HCT116 (cell line): ENCODE measurements around the gene CFAP91. TPM values are rescaled to one million over a fixed set of nuclear protein-coding genes. Genes with fewer than 3 reads are reported as not detected.

Experiments used
- ATAC-seq: fragments of 200-7000 bp; cut with Tn5 transposase; 2 replicates; pipeline ENCODE4 v1.9.1; 2020; ENCODE audit warnings: mild to moderate bottlenecking, moderate library complexity
- BruUV-seq: library from RNA; stranded (reverse); fragments of 400-500 nt; replicated peaks from 2 replicates; lab custom pipeline; 2021; lab: Mats Ljungman, UMichigan
- CTCF ChIA-PET: fragments of 300-600 bp; sonication (Branson Sonifier 250); formaldehyde crosslinking; loops from one replicate; lab custom pipeline; 2021; ENCODE audit warnings: antibody characterized with exemption; lab: Charles Lee
- POLR2A ChIA-PET: fragments of 300-600, 350-600 bp; sonication (Branson Sonifier 250); formaldehyde crosslinking; loops from one replicate; lab custom pipeline; 2021; ENCODE audit warnings: antibody characterized with exemption; lab: Charles Lee
- RAD21 ChIA-PET, 2 experiments: fragments of 300-600 bp; sonication (Branson Sonifier 250); formaldehyde crosslinking; loops; one replicate each; lab custom pipeline; 2023; ENCODE audit warnings: low total read pairs in 2 of 2; ENCODE audit not compliant: uncharacterized antibody in 2 of 2, unreplicated experiment in 2 of 2, low non-redundant PET in 1 of 2; lab: Charles Lee
- DNase-seq: peaks from one replicate; pipeline ENCODE4 v3.0.0-alpha.2; 2010; ENCODE audit warnings: low read depth, low spot score
- H2AFZ ChIP-seq: fragments of 200-600 bp; shearing (Covaris generic), sonication (generic); 2 replicates; pipeline ENCODE4 v1.6.1; 2017; ENCODE audit warnings: low read depth, mixed run types, mixed read lengths, antibody characterized with exemption, low read length; ENCODE audit not compliant: poor library complexity, severe bottlenecking
- H3K27ac ChIP-seq: 2 replicates; pipeline ENCODE4 v1.5.1; 2012; ENCODE audit warnings: low read depth, low read length
- H3K27me3 ChIP-seq: fragments of 200-600 bp; sonication (generic); 2 replicates; pipeline ENCODE4 v1.6.1; 2016; ENCODE audit warnings: mixed run types, low read length, mixed read lengths; ENCODE audit not compliant: insufficient read depth
- H3K36me3 ChIP-seq, 2 experiments: fragments of 200-500 bp in 1 of 2; fragments of 200-600 bp in 1 of 2; sonication (Bioruptor generic) in 1 of 2; sonication (generic) in 1 of 2; 2 replicates each; pipeline versions ENCODE4 v1.5.1 to v1.6.1; 2014 to 2016; ENCODE audit warnings: low read length in 2 of 2, inconsistent platforms in 1 of 2, mixed read lengths in 1 of 2, mixed run types in 1 of 2; ENCODE audit not compliant: insufficient read depth in 2 of 2, control insufficient read depth in 1 of 2
- H3K4me1 ChIP-seq, 2 experiments: fragments of 200-600 bp in 1 of 2; sonication (generic) in 1 of 2; 2 replicates each; pipeline versions ENCODE4 v1.5.1 to v1.6.1; 2012 to 2017; ENCODE audit warnings: low read length in 2 of 2, inconsistent platforms in 1 of 2, mild to moderate bottlenecking in 1 of 2, mixed read lengths in 1 of 2, mixed run types in 1 of 2, moderate library complexity in 1 of 2; ENCODE audit not compliant: insufficient read depth in 2 of 2, control insufficient read depth in 1 of 2
- H3K4me2 ChIP-seq: fragments of 200-600 bp; sonication (generic); 2 replicates; pipeline ENCODE4 v1.6.1; 2017; ENCODE audit warnings: mixed run types, low read length, mixed read lengths
- H3K4me3 ChIP-seq, 2 experiments: fragments of 200-600 bp in 1 of 2; sonication (generic) in 1 of 2; replicated peaks in 1 of 2; 2 replicates each; pipeline ENCODE4 v1.5.1; 2011 to 2016; ENCODE audit warnings: low read length in 2 of 2, control low read depth in 1 of 2, low read depth in 1 of 2, mild to moderate bottlenecking in 1 of 2, mixed read lengths in 1 of 2, mixed run types in 1 of 2
- H3K79me2 ChIP-seq: fragments of 200-600 bp; sonication (generic); 2 replicates; pipeline ENCODE4 v1.6.1; 2017; ENCODE audit warnings: mild to moderate bottlenecking, mixed run types, low read length, moderate library complexity, mixed read lengths; ENCODE audit not compliant: insufficient read depth
- H3K9ac ChIP-seq: fragments of 200-600 bp; sonication (generic); 2 replicates; pipeline ENCODE4 v1.6.1; 2016; ENCODE audit warnings: low read length, mixed read lengths
- H3K9me2 ChIP-seq: fragments of 200-600 bp; sonication (generic), shearing (Covaris generic); 2 replicates; pipeline ENCODE4 v1.6.1; 2017; ENCODE audit warnings: mixed run types, mild to moderate bottlenecking, moderate library complexity; ENCODE audit not compliant: insufficient read depth
- H3K9me3 ChIP-seq, 2 experiments: fragments of 200-500 bp in 1 of 2; fragments of 200-600 bp in 1 of 2; sonication (Bioruptor generic) in 1 of 2; sonication (generic) in 1 of 2; 2 replicates each; pipeline ENCODE4 v1.6.1; 2014 to 2017; ENCODE audit warnings: low read length in 2 of 2, mixed read lengths in 2 of 2, inconsistent platforms in 1 of 2, low read depth in 1 of 2, mild to moderate bottlenecking in 1 of 2, mixed run types in 1 of 2, moderate library complexity in 1 of 2; ENCODE audit not compliant: control insufficient read depth in 1 of 2, insufficient read depth in 1 of 2
- H4K20me1 ChIP-seq: fragments of 200-600 bp; sonication (generic), shearing (Covaris generic); 2 replicates; pipeline ENCODE4 v1.6.1; 2017; ENCODE audit warnings: mixed run types, mild to moderate bottlenecking, moderate library complexity; ENCODE audit not compliant: insufficient read depth
- CBX3 ChIP-seq: IDR thresholded peaks from 2 replicates; pipeline ENCODE4 v1.6.1; 2012; ENCODE audit warnings: low read depth
- CTCF ChIP-seq, 3 experiments: fragments of 200-600 bp in 1 of 3; sonication (generic) in 1 of 3; IDR thresholded peaks in 2 of 3; conservative IDR thresholded peaks in 1 of 3; 2 replicates each; pipeline ENCODE4 v1.5.1; 2012 to 2017; ENCODE audit warnings: low read depth in 2 of 3, low read length in 2 of 3, antibody characterized with exemption in 1 of 3, borderline replicate concordance in 1 of 3, control low read depth in 1 of 3, mild to moderate bottlenecking in 1 of 3, mixed read lengths in 1 of 3, mixed run types in 1 of 3, moderate library complexity in 1 of 3; ENCODE audit not compliant: insufficient read depth in 1 of 3
- EZH2 ChIP-seq: fragments of 200-600 bp; sonication (generic); IDR thresholded peaks from 2 replicates; pipeline ENCODE4 v1.6.1; 2017; ENCODE audit warnings: antibody characterized with exemption, mixed run types
- POLR2A ChIP-seq: IDR thresholded peaks from 2 replicates; pipeline ENCODE4 v1.7.0; 2011; ENCODE audit warnings: borderline replicate concordance; ENCODE audit not compliant: insufficient read depth, insufficient read length; ENCODE audit errors: extremely low read depth
- POLR2AphosphoS5 ChIP-seq: IDR thresholded peaks from 2 replicates; pipeline ENCODE4 v1.6.1; 2011; ENCODE audit warnings: mild to moderate bottlenecking, low read depth, low read length, moderate library complexity
- RAD21 ChIP-seq: IDR thresholded peaks from 2 replicates; pipeline ENCODE4 v1.6.1; 2012; ENCODE audit warnings: low read depth, mild to moderate bottlenecking
- SRF ChIP-seq: IDR thresholded peaks from 2 replicates; pipeline ENCODE4 v1.6.1; 2012; ENCODE audit warnings: low read depth
- YY1 ChIP-seq: IDR thresholded peaks from 2 replicates; pipeline ENCODE4 v1.6.1; 2011; ENCODE audit warnings: low read length, low read depth, moderate library complexity, mild to moderate bottlenecking; ENCODE audit not compliant: insufficient replicate concordance; ENCODE audit errors: extremely low read depth
- ZBTB33 ChIP-seq: IDR thresholded peaks from 2 replicates; pipeline ENCODE4 v1.6.1; 2011; ENCODE audit warnings: mild to moderate bottlenecking, low read length, moderate library complexity; ENCODE audit not compliant: insufficient replicate concordance; ENCODE audit errors: extremely low read depth
- intact Hi-C: fragments of 100-400 bp; cut with micrococcal nuclease; formaldehyde crosslinking; loops from 2 replicates; pipeline ENCODE4 v1.10.0; 2022
- total RNA-seq: library from RNA; stranded (reverse); gene quantifications from one replicate; pipeline ENCODE4 v1.2.1, GENCODE V29; 2021; ENCODE audit not compliant: unreplicated experiment

CFAP91 gene
- total RNA-seq, 1 experiment from 2014 or later = 0.96 TPM

DNA sequence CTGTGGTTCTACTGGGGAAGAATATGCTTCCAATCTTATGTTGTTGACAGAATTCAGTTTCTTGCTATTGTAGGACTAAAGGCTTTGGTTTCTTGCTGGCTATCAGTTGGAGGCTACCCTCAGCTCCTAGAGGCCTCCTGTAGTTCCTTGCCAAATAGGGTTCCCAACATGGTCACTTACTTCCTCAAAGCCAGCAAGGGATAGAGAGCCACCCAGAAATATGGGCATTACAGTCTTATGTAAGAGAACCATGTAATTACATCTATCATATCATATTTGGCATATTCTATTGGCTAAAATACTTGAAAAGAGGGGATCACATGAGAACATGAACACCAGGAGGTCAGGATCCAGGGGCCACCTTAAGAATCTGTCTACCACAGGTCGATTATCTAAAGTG is 19.4 kb upstream of the CFAP91 start:
- Histone ChIP-seq H3K27ac (no peak overlapping the region), H3K9ac (no peak overlapping the region), H3K9me2 (no peaks in the 10 kb centered on the region), H3K4me1 (no peaks in the 10 kb centered on the region), H3K27me3 (no peaks in the 10 kb centered on the region), H4K20me1 (no peaks in the 10 kb centered on the region), H3K4me2 (no peak overlapping the region), H3K4me3 (no peak overlapping the region), H3K36me3 (no peaks in the 10 kb centered on the region), H3K79me2 (no peaks in the 10 kb centered on the region), H3K9me3 (no peaks in the 10 kb centered on the region), H2AFZ (no peak overlapping the region)
- no peak for DNase-seq
- POLR2A ChIA-PET = no interaction called here
- TF ChIP-seq POLR2A (no peak), POLR2AphosphoS5 (no peak), SRF (no peak), YY1 (no peak)
- intact Hi-C loops = loop anchor here (5.0 kb wide), 1 partner anchor 586 kb away; no protein-coding TSS in a partner anchor
- RAD21 ChIA-PET = no interaction called here
- ATAC-seq = no peak
- CTCF ChIA-PET = no interaction called here
- BruUV-seq = no TSS peak

DNA sequence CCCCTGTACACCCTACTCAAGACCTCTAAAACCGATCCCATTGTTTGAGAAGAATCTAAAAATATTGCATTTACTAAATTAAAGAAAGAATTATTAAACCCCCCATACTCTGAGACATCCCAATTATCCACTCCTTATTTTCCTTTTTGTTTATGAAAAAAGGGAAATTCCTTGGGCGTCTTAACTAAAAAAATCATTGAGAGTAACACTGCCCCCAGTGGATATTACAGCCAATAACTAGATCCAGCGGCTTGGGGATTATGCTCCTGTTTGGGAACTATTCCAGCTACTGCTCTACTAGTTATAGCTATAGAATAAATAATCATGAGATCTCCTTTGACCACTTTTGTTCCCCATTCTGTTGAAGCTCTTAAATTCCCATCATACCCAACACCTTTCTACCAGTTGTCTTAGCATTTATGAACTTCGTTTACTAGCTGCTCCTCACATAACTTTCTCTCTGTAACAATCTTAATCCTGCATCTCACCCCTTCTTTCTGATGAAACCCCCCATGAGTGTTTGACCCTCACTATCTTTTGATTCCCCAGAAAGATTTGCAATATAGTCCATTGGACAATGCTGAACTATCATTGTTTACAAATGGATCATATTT is 12.7 kb upstream of the CFAP91 start:
- CTCF ChIA-PET = interaction anchor here (0.8 to 1.5 kb wide), 4 partner anchors 9 to 449 kb away, joined by 3 to 10 read pairs (median 4); partner anchors contain the start of gene B4GALT4
- intact Hi-C loops = no loop called here

More for the DNA sequence above, 12.7 kb upstream of the CFAP91 start:
- H3K27me3 ChIP-seq = no peaks in the 10 kb centered on the region
- peak overlapping the region; percentile 90 for H2AFZ ChIP-seq
- no peak overlapping the region for H3K4me2 ChIP-seq
- H3K36me3 ChIP-seq = no peaks in the 10 kb centered on the region
- TF ChIP-seq ZBTB33 = no peak
- TF ChIP-seq EZH2 = no peak
- TF ChIP-seq CTCF (IDR thresholded peaks at IDR 0.05 in 2 of 3, conservative IDR thresholded peaks at IDR 0.05 in 1 of 3; ENCODE audit: borderline replicate concordance in 1 of 3, insufficient read depth in 1 of 3, low read depth in 2 of 3, low read length in 2 of 3) = peak; percentile 24 to 65 (median 58); a peak in 5 of 6 replicates
- TF ChIP-seq SRF = no peak
- TF ChIP-seq RAD21 = no peak
- 0 out of 2 replicates have a peak, but pooled peaks have one; percentile 12 for TF ChIP-seq CBX3
- TF ChIP-seq YY1 = no peak
- POLR2A ChIA-PET = no interaction called here
- H3K9ac ChIP-seq = no peak overlapping the region
- H3K9me3 ChIP-seq = no peaks in the 10 kb centered on the region
- H3K9me2 ChIP-seq = no peaks in the 10 kb centered on the region
- H4K20me1 ChIP-seq = no peaks in the 10 kb centered on the region
- no peak overlapping the region for H3K27ac ChIP-seq
- no peaks in the 10 kb centered on the region for H3K4me1 ChIP-seq
- no peak overlapping the region for H3K4me3 ChIP-seq
- RAD21 ChIA-PET = no interaction called here
- ATAC-seq = peak; percentile 82
- no peaks in the 10 kb centered on the region for H3K79me2 ChIP-seq
- no peak for DNase-seq
- no TSS peak for BruUV-seq
